ENCODE results near the gene KIAA1217.

Gene KIAA1217

GRCh38 chr10:24174014-24174413 lies 34.9 kb upstream of the KIAA1217 start:
- DNase-seq (ENCODE audit: insufficient read length, low spot score) = no peak
- TF ChIP-seq CTCF (IDR thresholded peaks at IDR 0.05; ENCODE audit: insufficient read depth, missing control alignments) = no peak
- FAIRE-seq = no peak

- FAIRE-seq (no peak), DNase-seq (ENCODE audit: insufficient read length, low spot score) (no peak)
These were observed 32.3 kb upstream of the KIAA1217 start for GRCh38 chr10:24176658-24177057.

GRCh38 chr10:24177636-24178035 lies 31.3 kb upstream of the KIAA1217 start:
- TF ChIP-seq CTCF (IDR thresholded peaks at IDR 0.05; ENCODE audit: insufficient read depth, missing control alignments) = no peak
- no peak for DNase-seq (ENCODE audit: insufficient read length, low spot score)
- no peak for FAIRE-seq

More at GRCh38 chr10:24176658-24177057, 32.3 kb upstream of the KIAA1217 start:
- no peak for TF ChIP-seq CTCF (IDR thresholded peaks at IDR 0.05; ENCODE audit: insufficient read depth, missing control alignments)

- no peak for TF ChIP-seq CTCF (IDR thresholded peaks at IDR 0.05; ENCODE audit: insufficient read depth, missing control alignments)
- DNase-seq (ENCODE audit: insufficient read length, low spot score) = no peak
- FAIRE-seq = no peak
These were observed 28.0 kb upstream of the KIAA1217 start for GRCh38 chr10:24180891-24181290.

GRCh38 chr10:24184455-24184854 lies 24.5 kb upstream of the KIAA1217 start:
- FAIRE-seq (no peak), DNase-seq (ENCODE audit: insufficient read length, low spot score) (no peak)
- TF ChIP-seq CTCF (IDR thresholded peaks at IDR 0.05; ENCODE audit: insufficient read depth, missing control alignments) = no peak

GRCh38 chr10:24193330-24193729 lies 15.6 kb upstream of the KIAA1217 start:
- FAIRE-seq (no peak), DNase-seq (ENCODE audit: insufficient read length, low spot score) (no peak)
- TF ChIP-seq CTCF (IDR thresholded peaks at IDR 0.05; ENCODE audit: insufficient read depth, missing control alignments) = no peak

- FAIRE-seq (no peak), DNase-seq (ENCODE audit: insufficient read length, low spot score) (no peak)
- no peak for TF ChIP-seq CTCF (IDR thresholded peaks at IDR 0.05; ENCODE audit: insufficient read depth, missing control alignments)
These were observed 11.7 kb upstream of the KIAA1217 start for GRCh38 chr10:24197263-24197662.
